ENCODE results near the gene STAG1.
"Not testable (repeated sequence)": the region's sequence is repeated elsewhere in the genome, so short reads cannot be mapped to it uniquely, and the experiment has no call there.

Gene STAG1

DNA sequence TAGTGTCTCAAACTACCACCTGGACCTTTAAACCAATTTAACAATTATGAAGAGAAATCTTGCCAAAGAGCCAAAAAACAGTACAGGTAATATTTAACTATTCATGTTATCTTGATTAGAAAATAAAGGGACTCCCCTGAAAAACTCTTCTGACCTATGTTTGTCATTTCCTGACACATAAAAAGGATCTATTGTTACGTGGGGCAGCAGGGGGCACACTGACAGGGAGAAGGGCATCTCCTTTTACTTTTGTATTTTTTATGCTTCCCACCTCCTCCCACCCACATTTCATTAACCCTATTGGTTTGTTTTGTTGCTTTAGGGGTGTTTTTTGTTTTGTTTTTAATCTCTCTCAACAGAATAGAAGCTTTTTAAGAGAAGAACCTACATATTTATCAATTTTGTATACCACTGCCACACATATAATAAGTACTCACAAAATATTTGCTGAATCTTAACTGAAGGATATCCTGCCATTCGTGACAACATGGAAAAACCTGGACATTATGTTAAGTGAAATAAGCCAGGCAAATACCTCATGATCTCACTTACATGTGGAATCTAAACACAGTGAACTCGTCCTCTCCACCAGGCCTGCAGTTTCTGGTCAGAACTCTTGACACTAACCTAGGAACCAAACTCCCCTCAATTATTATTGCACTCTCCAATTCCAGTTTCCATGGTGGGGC, 17.7 kb downstream of the STAG1 start:
- Mint-ChIP-seq H3K9me3 (no peaks in the 10 kb centered on the region), H3K4me1 (ENCODE audit: low read depth in 2 of 2) (peaks cover 30 to 40% of the 10 kb centered on the region in 2 donors), H3K27ac (peak overlapping the region; percentile 63 to 68), H3K36me3 (ENCODE audit: insufficient read depth) (peaks cover 5% of the 10 kb centered on the region), H3K4me3 (peak overlapping the region; percentile 19 to 51), H3K27me3 (no peaks in the 10 kb centered on the region)
- ATAC-seq (replicated peaks) (peak; percentile 62), DNase-seq (no peak)

DNA sequence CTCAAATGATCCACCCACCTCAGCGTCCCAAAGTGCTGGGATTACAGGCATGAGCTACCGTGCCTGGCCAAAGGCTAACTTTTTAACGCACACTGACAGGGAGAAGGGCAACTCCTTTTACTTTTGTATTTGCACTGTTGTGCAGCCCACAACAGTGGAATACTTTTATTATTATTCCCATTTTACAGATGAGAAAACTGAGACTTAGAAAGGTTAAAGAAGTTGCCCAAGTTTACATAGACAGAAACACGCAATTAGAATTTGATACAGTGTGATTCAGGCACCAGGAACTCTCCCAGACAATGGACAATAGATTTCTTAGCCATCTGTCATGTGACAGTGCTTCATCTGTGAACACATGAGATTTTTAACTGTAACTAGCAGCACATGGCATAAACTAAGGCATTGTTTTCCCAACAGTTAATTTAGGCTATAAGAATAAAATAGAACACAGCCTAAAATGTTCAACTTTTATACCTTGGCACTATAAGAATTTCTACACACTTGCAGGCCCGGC, 18.8 kb downstream of the STAG1 start:
- H3K27me3 Mint-ChIP-seq: no peaks in the 10 kb centered on the region
- peaks cover 3% of the 10 kb centered on the region for H3K36me3 Mint-ChIP-seq (ENCODE audit: insufficient read depth)
- H3K4me1 Mint-ChIP-seq (ENCODE audit: low read depth in 2 of 2): peaks cover 32 to 48% of the 10 kb centered on the region in 2 donors
- H3K9me3 Mint-ChIP-seq: no peaks in the 10 kb centered on the region
- no peak for DNase-seq
- ATAC-seq (replicated peaks): no peak
- H3K27ac Mint-ChIP-seq: peak overlapping the region; percentile 68 to 90
- no peak overlapping the region for H3K4me3 Mint-ChIP-seq

GRCh38 chr3:136731274-136731884, 20.8 kb downstream of the STAG1 start:
- ATAC-seq (replicated peaks): no peak
- H3K27ac Mint-ChIP-seq: peak overlapping the region in 1 of 2 donors; percentile 90
- H3K4me1 Mint-ChIP-seq (ENCODE audit: low read depth in 2 of 2): peaks cover 35 to 53% of the 10 kb centered on the region in 2 donors

DNA sequence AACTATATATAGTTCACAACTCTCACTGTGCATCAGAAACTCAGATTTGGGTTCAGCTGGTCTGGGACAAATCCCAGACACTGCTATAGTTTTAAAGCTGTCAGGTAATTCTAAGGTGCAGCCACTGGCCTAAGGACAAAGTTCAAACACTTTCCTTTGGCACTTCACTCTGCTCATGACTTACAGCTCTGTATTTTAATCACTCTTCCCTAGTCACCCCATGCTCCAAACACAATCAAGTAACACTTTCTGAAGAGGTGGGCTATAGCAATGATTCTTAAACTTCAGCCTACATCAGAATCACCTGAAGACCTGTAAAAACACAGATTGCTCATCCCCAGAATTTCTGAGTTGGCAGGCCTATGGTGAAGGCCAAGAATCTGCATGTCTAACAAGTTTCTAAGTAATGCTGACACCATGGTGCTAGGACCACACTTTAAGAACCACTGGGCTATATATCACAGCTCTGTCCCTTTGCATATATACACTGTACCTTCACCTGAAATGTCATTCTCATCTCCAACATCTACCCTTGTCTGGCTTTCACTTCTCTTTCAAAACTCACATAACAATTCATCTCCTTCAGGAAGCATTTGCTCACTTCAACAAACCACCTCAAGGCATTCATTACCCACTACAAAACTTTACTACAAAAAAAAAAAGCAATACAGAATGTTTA, 21.4 kb downstream of the STAG1 start:
- H3K27ac Mint-ChIP-seq: peak overlapping the region in 1 of 2 donors; percentile 90

More at GRCh38 chr3:136731274-136731884, 20.8 kb downstream of the STAG1 start:
- no peaks in the 10 kb centered on the region for H3K27me3 Mint-ChIP-seq
- no peaks in the 10 kb centered on the region for H3K9me3 Mint-ChIP-seq
- H3K4me3 Mint-ChIP-seq: peak overlapping the region in 1 of 2 donors; percentile 51
- no peak for DNase-seq
- H3K36me3 Mint-ChIP-seq (ENCODE audit: insufficient read depth): peaks cover 3% of the 10 kb centered on the region

DNA sequence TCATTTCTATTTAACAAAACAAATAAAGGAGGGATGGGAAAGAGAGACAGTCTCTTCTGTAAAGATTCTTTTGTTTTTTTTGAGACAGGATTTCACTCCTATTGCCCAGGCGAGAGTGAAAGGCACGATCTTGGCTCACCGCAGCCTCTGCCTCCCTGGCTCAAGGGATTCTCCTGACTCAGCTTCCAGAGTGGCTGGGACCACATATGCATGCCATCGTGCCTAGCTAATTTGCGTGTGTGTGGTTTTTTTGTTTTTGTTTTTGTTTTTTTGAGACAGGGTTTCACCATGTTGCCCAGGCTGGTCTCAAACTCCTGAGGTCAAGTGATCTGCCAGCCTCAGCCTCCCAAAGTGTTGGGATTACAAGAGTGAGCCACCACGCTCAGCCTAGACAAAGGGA, 23.3 kb downstream of the STAG1 start:
- Mint-ChIP-seq H3K9me3 (no peaks in the 10 kb centered on the region), H3K36me3 (ENCODE audit: insufficient read depth) (peaks cover 3% of the 10 kb centered on the region), H3K27ac (peak overlapping the region; percentile 29 to 79), H3K4me3 (peak overlapping the region; percentile 59 to 76), H3K4me1 (ENCODE audit: low read depth in 2 of 2) (peaks cover 33 to 57% of the 10 kb centered on the region in 2 donors), H3K27me3 (no peaks in the 10 kb centered on the region)
- ATAC-seq (replicated peaks) (peak; percentile 18), DNase-seq (no peak)

More for the DNA sequence above, 21.4 kb downstream of the STAG1 start:
- Mint-ChIP-seq H3K27me3 (no peaks in the 10 kb centered on the region), H3K4me1 (ENCODE audit: low read depth in 2 of 2) (peaks cover 40 to 57% of the 10 kb centered on the region in 2 donors), H3K9me3 (no peaks in the 10 kb centered on the region), H3K4me3 (peak overlapping the region in 1 of 2 donors; percentile 51), H3K36me3 (ENCODE audit: insufficient read depth) (peaks cover 3% of the 10 kb centered on the region)
- DNase-seq: no peak
- no peak for ATAC-seq (replicated peaks)

GRCh38 chr3:136728473-136728872, 23.7 kb downstream of the STAG1 start:
- peak overlapping the region; percentile 29 to 79 for H3K27ac Mint-ChIP-seq
- no peak for DNase-seq
- peaks cover 33 to 57% of the 10 kb centered on the region in 2 donors for H3K4me1 Mint-ChIP-seq (ENCODE audit: low read depth in 2 of 2)
- no peaks in the 10 kb centered on the region for H3K27me3 Mint-ChIP-seq
- H3K36me3 Mint-ChIP-seq (ENCODE audit: insufficient read depth): peaks cover 3% of the 10 kb centered on the region
- ATAC-seq (replicated peaks): peak; percentile 93
- H3K4me3 Mint-ChIP-seq: peak overlapping the region; percentile 59 to 76
- no peaks in the 10 kb centered on the region for H3K9me3 Mint-ChIP-seq

GRCh38 chr3:136725468-136725867, 26.7 kb downstream of the STAG1 start:
- DNase-seq (no peak), ATAC-seq (replicated peaks) (no peak)
- Mint-ChIP-seq H3K4me1 (ENCODE audit: low read depth in 2 of 2) (peaks cover 24 to 44% of the 10 kb centered on the region in 2 donors), H3K27ac (peak overlapping the region; percentile 13 to 22), H3K36me3 (ENCODE audit: insufficient read depth) (peaks cover 3% of the 10 kb centered on the region), H3K9me3 (no peaks in the 10 kb centered on the region), H3K4me3 (no peak overlapping the region), H3K27me3 (no peaks in the 10 kb centered on the region)

DNA sequence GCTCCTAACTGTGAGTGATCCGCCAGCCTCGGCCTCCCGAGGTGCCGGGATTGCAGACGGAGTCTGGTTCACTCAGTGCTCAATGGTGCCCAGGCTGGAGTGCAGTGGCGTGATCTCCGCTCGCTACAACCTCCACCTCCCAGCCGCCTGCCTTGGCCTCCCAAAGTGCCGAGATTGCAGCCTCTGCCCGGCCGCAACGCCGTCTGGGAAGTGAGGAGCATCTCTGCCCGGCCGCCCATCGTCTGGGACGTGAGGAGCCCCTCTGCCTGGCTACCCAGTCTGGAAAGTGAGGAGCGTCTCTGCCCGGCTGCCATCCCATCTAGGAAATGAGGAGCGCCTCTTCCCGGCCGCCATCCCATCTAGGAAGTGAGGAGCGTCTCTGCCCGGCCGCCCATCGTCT, 29.3 kb downstream of the STAG1 start:
- H3K27ac Mint-ChIP-seq; H3K4me3 Mint-ChIP-seq; H3K27me3 Mint-ChIP-seq; ATAC-seq (replicated peaks); DNase-seq; H3K9me3 Mint-ChIP-seq: not testable (repeated sequence)
- H3K4me1 Mint-ChIP-seq (ENCODE audit: low read depth in 2 of 2): peaks cover 20 to 42% of the 10 kb centered on the region in 2 donors
- peaks cover 11% of the 10 kb centered on the region for H3K36me3 Mint-ChIP-seq (ENCODE audit: insufficient read depth)

DNA sequence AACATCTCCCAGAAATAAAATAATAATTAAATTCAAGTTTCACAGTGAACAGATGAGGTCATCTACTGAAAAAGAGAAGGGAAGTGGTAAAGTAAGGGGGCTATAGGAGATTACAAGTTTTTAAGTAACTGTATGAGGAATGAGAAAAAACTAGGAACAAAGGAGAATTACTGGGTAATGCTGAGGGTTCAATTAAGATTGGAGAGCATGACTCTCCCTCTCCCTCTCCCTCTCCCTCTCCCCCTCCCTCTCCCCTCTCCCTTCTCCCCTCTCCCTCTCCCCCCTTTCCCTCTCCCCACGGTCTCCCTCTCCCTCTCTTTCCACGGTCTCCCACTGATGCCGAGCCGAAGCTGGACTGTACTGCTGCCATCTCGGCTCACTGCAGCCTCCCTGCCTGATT, 29.8 kb downstream of the STAG1 start:
- not testable (repeated sequence) for H3K27ac Mint-ChIP-seq; DNase-seq; H3K27me3 Mint-ChIP-seq; H3K36me3 Mint-ChIP-seq (ENCODE audit: insufficient read depth); ATAC-seq (replicated peaks); H3K9me3 Mint-ChIP-seq; H3K4me3 Mint-ChIP-seq
- H3K4me1 Mint-ChIP-seq (ENCODE audit: low read depth in 2 of 2): peaks cover 20 to 42% of the 10 kb centered on the region in 2 donors

GRCh38 chr3:136720091-136720490, 32.1 kb downstream of the STAG1 start:
- ATAC-seq (replicated peaks): no peak
- H3K4me3 Mint-ChIP-seq: no peak overlapping the region
- peaks cover 13% of the 10 kb centered on the region for H3K36me3 Mint-ChIP-seq (ENCODE audit: insufficient read depth)
- H3K9me3 Mint-ChIP-seq: no peaks in the 10 kb centered on the region
- peak overlapping the region; percentile 23 to 55 for H3K27ac Mint-ChIP-seq
- no peaks in the 10 kb centered on the region for H3K27me3 Mint-ChIP-seq
- no peak for DNase-seq
- H3K4me1 Mint-ChIP-seq (ENCODE audit: low read depth in 2 of 2): peaks cover 7 to 33% of the 10 kb centered on the region in 2 donors

DNA sequence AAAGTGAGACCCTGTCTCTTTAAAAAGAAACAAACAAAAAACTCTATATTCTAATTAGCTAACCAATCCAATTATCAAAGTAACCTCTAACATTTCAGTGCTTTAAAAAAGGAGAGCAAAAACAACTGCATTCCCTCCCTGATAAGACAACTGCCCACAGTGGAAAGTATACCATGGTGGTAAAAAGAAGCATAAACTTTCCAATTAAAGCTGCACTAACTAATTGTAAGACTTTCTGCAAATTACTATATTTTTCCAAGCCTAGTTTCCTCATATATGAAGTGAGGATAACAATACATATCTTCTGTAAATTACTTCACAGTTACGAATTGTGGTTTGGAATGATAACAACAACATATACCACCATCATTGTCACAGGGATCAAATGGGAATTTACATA, 35.5 kb downstream of the STAG1 start:
- H3K27ac Mint-ChIP-seq: peak overlapping the region; percentile 70 to 88
- H3K9me3 Mint-ChIP-seq: no peaks in the 10 kb centered on the region
- H3K36me3 Mint-ChIP-seq (ENCODE audit: insufficient read depth): peaks cover 25% of the 10 kb centered on the region
- peaks cover 10 to 31% of the 10 kb centered on the region in 2 donors for H3K4me1 Mint-ChIP-seq (ENCODE audit: low read depth in 2 of 2)
- DNase-seq (no peak), ATAC-seq (replicated peaks) (no peak)
- H3K4me3 Mint-ChIP-seq: peak overlapping the region in 1 of 2 donors; percentile 28
- H3K27me3 Mint-ChIP-seq: no peaks in the 10 kb centered on the region

- DNase-seq (no peak), ATAC-seq (replicated peaks) (no peak)
- peaks cover 26% of the 10 kb centered on the region for H3K36me3 Mint-ChIP-seq (ENCODE audit: insufficient read depth)
- H3K4me1 Mint-ChIP-seq (ENCODE audit: low read depth in 2 of 2): peaks cover 10 to 33% of the 10 kb centered on the region in 2 donors
- H3K4me3 Mint-ChIP-seq: no peak overlapping the region
- H3K27me3 Mint-ChIP-seq: no peaks in the 10 kb centered on the region
- no peaks in the 10 kb centered on the region for H3K9me3 Mint-ChIP-seq
- peak overlapping the region in 1 of 2 donors; percentile 73 for H3K27ac Mint-ChIP-seq
These were observed 38.2 kb downstream of the STAG1 start for GRCh38 chr3:136714020-136714419.

DNA sequence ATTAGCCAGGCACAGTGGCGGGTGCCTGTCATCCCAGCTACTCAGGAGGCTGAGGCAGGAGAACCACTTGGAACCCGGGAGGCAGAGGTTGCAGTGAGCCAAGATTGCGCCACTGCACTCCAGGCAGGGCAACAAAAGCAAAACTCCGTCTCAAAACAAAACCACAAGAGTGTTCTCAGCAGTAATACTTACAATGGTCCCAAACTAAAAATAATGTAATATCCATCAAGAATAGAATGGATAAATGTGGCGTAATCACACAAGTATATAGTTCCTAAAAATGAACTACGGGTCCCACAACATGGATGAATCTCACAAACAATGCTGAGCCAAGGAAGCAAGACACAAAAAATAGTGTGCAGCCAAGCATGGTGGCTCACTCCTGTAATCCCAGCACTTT, 39.2 kb downstream of the STAG1 start:
- no peaks in the 10 kb centered on the region for H3K9me3 Mint-ChIP-seq
- H3K36me3 Mint-ChIP-seq (ENCODE audit: insufficient read depth): peaks cover 19% of the 10 kb centered on the region
- no peak overlapping the region for H3K4me3 Mint-ChIP-seq
- no peak overlapping the region for H3K27ac Mint-ChIP-seq
- DNase-seq (no peak), ATAC-seq (replicated peaks) (no peak)
- H3K4me1 Mint-ChIP-seq (ENCODE audit: low read depth in 2 of 2): peaks cover 10 to 26% of the 10 kb centered on the region in 2 donors
- H3K27me3 Mint-ChIP-seq: no peaks in the 10 kb centered on the region
